Stimulated activated CD8-positive, alpha-beta memory T cell treated with anti-CD3 and anti-CD28 coated beads, Interleukin-12 subunit alpha, Interleukin-12 subunit beta, amount 100 ng/mL, for 4 hours (primary cell): ENCODE data around the gene CCR9.

Experiments
- DNase-seq: peaks from one replicate; pipeline ENCODE4 v3.0.0-alpha.2; 2020; ENCODE audit warnings: low read depth

Gene CCR9

DNA sequence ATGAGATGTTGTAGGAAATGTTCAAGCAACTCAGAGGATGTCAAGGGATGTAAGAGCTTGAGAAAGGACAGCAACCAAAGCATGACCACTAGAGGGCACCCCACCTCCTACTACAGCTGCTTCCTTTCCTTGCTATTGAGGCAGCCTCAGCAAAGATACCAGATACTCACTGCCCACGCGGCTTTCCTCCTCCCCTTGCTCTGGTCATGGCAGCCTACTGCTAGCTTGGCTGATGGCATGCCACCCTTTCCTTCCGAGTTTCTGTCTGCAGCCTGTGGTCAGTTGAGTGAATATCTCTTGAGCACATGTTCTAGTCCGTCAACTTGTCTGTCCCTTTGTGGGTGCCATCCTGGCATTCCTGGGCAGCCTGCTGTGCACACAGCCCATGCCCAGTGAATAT is 52.5 kb downstream of the CCR9 start:
- DNase-seq, result peak; percentile 65

DNA sequence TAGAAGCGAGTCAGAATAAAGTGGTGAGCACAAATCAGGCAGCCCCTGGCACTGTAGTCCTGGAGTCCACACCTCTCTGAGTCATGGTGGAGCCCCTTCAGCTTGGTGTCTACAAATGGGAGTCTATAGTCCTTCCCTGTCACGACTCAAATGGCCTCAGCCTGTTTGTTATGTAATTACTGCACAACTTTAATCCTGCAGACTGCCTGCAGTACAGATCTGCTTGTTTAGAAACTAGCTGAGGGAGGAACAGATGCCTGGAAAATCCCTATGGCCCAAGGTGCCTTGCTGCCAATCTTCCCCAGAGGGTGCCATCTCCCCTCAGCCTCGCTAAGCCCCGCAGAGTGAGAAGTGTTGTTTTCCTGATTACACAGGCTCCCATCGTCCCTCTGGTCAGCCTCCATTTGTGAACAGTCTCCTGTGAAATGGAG is 53.0 kb downstream of the CCR9 start:
- DNase-seq, result no peak

DNA sequence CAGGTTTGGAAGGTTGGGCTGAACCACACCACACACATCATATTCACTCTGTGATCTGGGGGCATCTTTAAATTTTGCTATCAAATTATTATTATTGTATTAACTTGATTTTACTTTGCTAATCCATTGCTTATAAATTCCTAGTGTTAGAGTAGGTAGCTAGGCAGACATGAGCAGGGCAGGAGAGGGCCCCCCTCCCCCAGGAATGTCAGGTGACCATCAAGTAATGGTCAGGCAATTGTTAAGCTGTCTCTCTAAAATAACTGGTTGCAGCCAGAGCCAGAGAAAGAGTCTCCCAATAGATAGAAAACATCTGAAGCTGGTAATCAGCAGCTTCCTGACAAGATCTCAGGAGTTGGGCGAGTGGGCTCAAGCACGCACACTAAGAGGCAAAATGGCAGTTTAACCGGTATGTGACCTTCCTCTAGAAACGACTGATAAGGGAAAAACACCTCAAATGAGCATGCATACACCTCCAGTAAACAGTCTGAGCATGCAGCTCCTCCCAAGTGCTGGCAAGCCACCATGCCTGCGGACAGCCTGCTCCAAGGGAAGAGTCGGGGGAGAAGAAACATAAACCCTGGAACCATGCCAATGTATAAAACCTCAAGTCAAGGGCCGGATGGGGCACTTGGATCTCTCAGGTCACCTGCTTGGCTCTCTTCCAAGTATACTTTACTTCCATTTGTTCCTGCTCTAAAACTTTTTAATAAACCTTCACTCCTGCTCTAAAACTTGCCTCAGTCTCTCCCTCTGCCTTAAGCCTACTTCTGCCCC is 53.8 kb downstream of the CCR9 start:
- no peak for DNase-seq

DNA sequence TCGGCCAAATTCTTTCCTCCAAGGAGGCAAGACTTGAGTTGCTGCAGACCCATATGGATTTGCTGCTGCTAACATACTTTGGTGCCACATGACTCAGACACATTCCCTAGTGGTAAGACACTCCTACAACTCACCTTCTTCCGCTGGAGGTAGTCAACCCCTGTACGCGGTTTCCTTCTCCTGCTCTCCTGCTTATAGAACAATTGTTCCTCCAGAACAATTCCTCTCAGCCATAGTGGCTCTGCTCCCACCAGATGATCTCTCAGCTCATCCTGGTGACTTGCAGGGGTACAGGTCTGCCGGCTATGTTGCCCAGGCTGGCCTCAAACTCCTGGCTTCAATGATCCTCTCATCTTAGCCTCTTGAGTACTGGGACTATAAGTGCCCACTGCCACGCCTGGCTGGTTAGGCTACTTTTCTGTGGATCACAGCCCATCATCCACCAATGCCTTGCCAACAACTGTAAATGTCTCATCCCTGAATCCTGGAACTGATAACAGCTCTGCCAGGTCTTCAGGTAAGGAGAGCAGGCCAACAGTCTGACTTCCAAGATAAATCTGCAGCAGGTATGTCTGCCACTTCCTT is 54.5 kb downstream of the CCR9 start:
- DNase-seq, result no peak

DNA sequence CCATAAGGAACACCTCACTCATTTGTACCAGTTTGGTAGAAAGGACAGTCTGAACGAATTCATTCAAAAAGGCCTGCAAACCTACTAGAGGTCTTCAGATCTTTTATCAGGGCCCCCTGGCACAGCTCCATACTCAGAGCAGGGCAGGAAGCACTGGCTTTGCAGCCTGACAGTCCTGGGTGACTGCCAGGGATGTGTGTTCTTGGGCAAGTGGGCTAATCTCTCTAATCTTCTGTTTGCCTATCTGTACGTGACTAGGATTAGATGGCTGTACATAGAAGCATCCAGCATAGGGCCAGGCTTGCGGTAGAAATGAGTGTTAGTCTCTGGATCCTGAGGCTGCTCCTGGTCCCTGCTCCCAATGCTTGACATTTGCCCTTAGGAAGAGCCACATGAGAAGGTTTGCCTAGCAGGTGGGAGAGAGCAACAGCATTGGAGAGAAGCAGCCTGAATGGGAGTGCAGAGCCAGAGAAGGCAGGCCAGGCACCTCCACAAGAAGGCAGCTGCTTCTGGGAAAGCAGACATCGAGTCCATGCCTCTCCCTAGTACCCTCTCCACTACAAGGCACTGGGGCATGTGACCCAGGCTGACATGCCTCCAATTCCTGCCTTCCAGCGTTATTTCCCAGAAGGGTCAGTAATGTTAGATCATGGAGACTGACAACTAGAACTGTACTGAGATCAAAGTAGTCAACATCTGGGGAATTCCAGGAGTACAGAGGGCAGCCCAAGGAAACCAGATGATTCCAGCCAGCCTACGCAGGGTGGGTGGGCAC is 55.9 kb downstream of the CCR9 start:
- DNase-seq, result no peak

DNA sequence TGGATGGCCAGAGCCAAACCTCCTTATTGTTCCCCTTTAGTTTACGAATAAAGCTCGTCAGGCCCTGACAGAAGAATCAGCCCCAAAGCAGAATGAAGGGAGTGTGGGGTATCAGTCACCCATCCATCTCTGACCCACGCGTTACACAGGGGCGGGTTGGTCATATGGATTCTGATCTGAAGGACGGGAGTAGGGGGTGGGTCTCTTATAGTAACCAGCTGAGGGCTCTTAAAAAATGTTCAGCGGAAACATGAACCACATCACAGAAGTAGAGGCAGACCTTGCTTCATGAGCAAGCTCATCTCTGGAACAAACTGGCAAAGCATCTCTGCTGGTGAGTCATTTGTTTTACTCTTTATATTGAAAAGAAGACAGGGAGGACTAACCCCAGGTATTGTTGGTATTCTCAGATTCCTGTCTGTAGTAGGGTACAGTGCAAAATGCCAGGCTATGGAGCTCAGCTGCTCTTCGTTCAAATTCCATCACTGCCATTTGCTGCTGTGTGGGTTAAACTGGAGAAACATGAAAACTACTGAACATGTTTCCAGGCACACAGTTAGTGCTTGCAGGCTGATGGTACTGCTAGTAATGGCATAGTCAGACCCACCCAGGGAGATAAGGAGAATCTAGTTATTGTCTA is 57.0 kb downstream of the CCR9 start, which contains the start of gene CXCR6:
Gene CXCR6, plus strand, starts transcription at position 258 of the 640 bp plus-strand sequence. CDS start 3,018 bp downstream, outside the sequence.
- no peak for DNase-seq

DNA sequence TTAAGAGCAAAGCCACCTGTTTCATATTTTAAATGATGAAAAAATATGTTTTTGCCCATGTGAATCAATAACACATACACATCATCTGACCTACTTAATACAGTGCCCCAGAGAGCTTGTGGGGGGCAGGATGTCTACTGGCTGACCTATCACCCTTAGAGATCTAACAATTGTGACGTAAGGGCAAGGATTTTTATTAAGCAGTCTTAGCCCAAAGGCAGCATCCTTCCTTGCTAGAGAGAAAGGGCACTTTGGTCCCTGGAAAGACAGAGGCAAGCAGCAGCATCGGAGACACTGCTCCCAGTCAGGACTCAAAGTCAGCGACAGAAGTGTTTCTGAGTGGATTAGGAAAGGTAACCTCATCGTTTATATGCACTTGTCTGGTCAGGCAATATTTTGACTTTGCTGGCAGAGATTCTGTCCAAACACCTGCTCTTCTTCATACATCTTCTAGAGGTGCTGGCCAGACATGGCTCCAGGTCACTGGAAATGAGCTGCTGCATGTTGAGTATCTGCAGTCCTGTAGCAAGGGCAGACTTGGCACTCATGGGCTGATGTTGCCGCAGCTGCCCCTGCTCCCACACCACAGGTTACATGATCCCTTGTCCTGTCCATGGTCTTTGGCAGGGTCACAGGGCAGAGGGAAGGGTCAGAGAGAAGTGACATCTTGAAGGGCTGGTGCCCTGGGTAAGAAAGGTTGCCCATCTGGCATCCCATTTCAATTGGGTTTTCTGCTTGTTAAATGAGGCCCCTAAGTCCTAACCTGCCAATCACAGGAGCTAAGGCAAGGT is 58.7 kb downstream of the CCR9 start:
- no peak for DNase-seq

DNA sequence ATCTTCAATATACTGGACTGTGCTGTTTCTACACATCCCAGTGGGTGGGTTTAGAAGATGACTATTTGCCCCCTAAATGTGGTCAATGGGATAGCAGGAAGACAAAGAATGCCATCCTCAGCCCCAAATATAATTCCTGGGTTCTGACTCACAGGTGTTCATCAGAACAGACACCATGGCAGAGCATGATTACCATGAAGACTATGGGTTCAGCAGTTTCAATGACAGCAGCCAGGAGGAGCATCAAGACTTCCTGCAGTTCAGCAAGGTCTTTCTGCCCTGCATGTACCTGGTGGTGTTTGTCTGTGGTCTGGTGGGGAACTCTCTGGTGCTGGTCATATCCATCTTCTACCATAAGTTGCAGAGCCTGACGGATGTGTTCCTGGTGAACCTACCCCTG is 60.0 kb downstream of the CCR9 start:
- DNase-seq, result no peak

DNA sequence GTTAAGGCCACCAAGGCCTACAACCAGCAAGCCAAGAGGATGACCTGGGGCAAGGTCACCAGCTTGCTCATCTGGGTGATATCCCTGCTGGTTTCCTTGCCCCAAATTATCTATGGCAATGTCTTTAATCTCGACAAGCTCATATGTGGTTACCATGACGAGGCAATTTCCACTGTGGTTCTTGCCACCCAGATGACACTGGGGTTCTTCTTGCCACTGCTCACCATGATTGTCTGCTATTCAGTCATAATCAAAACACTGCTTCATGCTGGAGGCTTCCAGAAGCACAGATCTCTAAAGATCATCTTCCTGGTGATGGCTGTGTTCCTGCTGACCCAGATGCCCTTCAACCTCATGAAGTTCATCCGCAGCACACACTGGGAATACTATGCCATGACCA is 60.5 kb downstream of the CCR9 start:
- DNase-seq, result no peak

DNA sequence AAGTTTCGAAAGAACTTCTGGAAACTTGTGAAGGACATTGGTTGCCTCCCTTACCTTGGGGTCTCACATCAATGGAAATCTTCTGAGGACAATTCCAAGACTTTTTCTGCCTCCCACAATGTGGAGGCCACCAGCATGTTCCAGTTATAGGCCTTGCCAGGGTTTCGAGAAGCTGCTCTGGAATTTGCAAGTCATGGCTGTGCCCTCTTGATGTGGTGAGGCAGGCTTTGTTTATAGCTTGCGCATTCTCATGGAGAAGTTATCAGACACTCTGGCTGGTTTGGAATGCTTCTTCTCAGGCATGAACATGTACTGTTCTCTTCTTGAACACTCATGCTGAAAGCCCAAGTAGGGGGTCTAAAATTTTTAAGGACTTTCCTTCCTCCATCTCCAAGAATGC is 61.0 kb downstream of the CCR9 start:
- no peak for DNase-seq

DNA sequence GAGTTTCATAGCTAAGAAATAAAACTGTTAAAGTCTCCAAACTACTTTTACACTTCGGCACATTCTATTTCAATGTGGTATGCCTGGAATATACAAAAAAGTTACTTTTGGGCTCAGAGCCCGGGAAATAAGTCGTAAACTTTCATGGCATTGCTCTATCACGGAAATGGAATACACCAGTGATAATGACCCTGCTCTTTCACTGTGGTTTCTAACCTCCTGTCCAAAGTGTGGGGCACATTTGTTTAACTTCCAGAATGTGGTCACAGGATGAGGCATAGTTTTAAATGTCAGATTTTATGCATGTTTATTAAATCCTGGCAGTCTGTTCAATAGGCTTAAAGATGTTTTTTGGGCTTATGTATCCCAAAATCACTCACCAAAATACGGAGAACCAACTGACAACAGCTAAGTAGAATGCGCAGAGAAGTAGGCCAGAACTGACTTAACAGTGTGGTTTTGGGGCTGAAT is 62.0 kb downstream of the CCR9 start:
- no peak for DNase-seq

DNA sequence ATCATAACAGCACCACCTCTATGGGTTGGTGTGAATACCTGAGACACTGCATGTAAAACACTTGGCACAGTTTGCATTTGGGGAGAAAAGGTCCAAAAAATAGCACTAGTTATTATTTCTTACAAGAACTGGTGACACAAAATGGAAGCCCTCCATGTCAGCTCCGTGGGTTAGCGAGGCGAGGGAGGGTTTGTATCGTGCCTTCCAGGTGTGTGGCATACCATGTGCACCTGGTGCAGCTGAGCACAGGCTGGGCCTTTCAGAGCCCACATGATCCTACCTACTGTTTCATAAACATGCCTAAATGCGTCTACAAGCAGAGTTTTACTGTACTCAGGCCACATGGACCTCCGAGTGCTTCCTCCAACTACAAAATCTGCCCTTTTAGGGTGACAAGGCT is 62.5 kb downstream of the CCR9 start:
- no peak for DNase-seq

DNA sequence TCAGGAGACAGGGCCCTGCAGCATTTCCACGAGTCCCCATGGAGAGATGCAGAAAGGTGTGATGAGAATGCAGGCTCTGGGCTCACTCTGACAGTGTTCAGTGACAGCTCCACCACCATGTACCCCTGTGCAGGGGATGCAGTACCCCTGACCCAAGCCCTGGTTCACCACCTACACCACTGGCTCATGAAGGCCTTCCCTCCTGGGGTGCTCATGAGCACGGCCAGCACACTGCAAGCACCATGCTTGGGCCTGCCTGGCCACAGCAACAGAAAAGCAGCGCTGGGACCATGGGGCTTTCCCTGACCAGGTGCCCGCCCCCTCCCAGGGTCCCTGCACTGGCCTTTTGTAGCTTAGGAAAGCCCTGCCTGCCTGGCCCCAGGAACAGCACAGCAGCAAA is 63.1 kb downstream of the CCR9 start:
- DNase-seq, result no peak

DNA sequence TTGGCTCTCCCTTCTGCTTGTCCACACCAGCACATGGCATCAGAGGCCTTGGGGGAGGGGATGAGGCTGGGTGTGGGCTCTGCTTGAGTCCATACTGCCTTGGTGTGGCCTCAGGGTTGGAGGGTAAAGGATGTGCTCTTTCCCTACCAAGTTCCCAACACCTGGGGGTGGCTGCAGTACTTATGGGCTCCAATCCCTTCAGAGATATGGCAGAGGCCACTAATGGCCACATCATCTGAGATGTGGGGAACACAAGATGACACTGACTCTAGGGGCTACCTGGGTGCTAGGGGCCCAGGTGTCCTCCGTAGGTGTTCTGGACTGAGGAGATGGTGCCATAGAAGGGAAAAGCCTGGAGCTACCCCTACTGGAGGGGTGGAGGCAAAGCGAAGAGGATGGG is 63.8 kb downstream of the CCR9 start:
- no peak for DNase-seq

DNA sequence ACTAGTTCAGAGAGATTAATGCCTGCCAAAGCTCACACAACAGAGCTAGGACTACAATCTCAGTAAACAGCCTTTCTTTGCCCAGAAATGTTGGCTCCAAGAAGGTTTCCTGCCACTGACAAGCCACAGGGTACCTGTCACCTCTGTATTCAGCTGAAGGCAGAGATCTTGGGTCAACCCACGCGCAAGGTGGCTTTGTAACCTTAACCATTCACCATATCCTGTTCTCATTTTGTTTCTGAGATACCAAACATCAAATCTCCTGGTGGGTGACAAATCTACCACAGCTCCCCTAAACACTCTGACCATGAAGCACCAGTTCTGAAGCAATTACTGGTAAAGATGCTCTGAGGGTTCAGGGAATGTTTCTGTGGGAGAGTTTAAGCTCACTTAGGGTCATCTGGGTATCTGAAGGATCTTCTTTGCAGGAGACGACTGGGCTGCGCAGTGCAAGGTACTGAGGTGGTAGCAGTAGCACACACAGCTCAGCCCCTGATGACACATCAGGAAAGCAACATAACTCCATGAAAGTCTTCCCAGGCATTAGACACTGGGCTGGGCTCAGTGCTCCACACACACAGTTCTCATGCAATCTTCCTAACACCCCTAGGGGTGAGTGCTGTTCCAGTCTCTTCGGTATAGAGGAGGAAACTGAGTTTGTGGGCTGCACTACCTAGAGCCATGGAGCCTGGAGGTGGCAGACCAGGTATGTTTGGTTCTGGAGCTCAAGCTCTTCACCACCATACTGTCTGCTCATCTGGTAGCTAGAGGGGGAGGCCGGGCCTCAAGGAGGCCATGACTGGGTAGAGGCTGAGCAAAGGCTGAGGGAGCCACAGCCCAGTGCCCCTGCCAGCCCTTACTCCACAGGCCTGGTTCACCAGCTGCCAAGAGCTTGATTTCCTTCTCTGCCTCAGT is 64.6 kb downstream of the CCR9 start:
- no peak for DNase-seq

DNA sequence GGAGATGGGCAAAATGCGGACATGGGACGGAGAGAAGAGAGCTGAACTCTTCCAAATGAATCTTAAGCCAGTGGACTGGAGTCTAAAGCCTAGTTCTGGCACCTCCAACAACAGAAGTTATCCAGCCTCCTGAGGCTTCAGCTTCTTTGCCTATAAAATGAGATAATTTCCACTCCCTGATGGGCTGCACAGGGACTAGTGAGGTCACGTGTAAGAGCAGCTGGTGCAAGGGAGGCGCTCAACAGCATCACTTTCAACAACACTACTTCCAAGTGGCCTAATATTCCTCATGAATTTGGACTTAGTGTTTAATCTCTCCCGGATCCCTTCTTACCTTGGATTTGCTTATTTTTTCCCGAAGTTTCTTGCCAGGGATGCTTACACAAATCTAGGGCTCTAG is 65.6 kb downstream of the CCR9 start:
- DNase-seq, result no peak

DNA sequence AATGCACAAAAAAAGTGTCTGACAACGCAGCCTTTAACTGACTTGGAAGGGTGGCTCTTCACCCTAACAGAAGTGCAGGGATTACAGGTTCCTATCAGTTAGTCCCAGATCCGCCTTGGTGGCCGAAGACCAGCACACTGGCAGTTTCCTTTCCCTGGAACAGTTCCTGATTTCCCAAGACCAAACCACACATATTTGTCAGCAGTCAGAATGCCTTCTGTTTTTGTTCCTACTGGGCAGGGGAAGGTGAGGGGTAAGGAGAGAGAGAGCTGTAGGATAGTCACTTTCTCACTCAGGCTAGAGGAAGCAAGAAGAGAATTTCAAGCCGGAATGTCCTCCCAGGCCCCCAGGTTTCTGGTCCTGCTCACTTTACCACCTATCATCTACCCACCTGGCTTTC is 66.1 kb downstream of the CCR9 start:
- DNase-seq, result no peak
